HepG2 (cell line): ENCODE results near the gene MED12L.

Source experiments
- ATF2 ChIP-seq: sonication (generic); formaldehyde crosslinking; IDR thresholded peaks from 2 replicates; pipeline ENCODE4 v1.4.0; 2020; ENCODE audit warnings: missing genetic modification reagents
- CREB3 ChIP-seq: sonication (generic); formaldehyde crosslinking; IDR thresholded peaks from 2 replicates; pipeline ENCODE4 v1.5.0; 2020; ENCODE audit warnings: missing genetic modification reagents
- FOXK2 ChIP-seq: fragments of 450-650 bp; IDR thresholded peaks from 2 replicates; pipeline ENCODE4 v1.6.1; 2016
- MXD4 ChIP-seq: IDR thresholded peaks from 2 replicates; pipeline ENCODE4 v1.6.1; 2016; ENCODE audit warnings: mild to moderate bottlenecking, missing biosample characterization, missing genetic modification reagents
- POLR2A ChIP-seq, 2 experiments: IDR thresholded peaks; 2 replicates each; pipeline ENCODE4 v1.6.1; 2011; ENCODE audit warnings: low read depth in 2 of 2, low read length in 2 of 2, mild to moderate bottlenecking in 1 of 2, moderate library complexity in 1 of 2; ENCODE audit not compliant: insufficient read depth in 1 of 2
- RFX5 ChIP-seq: IDR thresholded peaks from 2 replicates; pipeline ENCODE4 v1.6.1; 2011; ENCODE audit warnings: low read depth, low read length, improper control_type of control experiment
- RFXAP ChIP-seq: sonication (generic); formaldehyde crosslinking; IDR thresholded peaks from 2 replicates; pipeline ENCODE4 v1.4.0; 2020; ENCODE audit warnings: missing genetic modification reagents, borderline replicate concordance
- RNF2 ChIP-seq: fragments of 450-650 bp; conservative IDR thresholded peaks from 2 replicates; pipeline ENCODE4 v1.6.1; 2016; ENCODE audit warnings: low read depth
- TCF12 ChIP-seq, 2 experiments: fragments of 450-650 bp in 1 of 2; sonication (generic) in 1 of 2; formaldehyde crosslinking in 1 of 2; IDR thresholded peaks; 2 replicates each; pipeline versions ENCODE4 v1.6.1 to v1.8.0; 2017 to 2022; ENCODE audit warnings: antibody characterized with exemption in 1 of 2, mild to moderate bottlenecking in 1 of 2, missing genetic modification reagents in 1 of 2, moderate library complexity in 1 of 2
- ZNF329 ChIP-seq: sonication (generic); formaldehyde crosslinking; IDR thresholded peaks from 2 replicates; pipeline ENCODE4 v1.9.0; 2021; ENCODE audit warnings: low read depth, mild to moderate bottlenecking, missing genetic modification reagents

DNA sequence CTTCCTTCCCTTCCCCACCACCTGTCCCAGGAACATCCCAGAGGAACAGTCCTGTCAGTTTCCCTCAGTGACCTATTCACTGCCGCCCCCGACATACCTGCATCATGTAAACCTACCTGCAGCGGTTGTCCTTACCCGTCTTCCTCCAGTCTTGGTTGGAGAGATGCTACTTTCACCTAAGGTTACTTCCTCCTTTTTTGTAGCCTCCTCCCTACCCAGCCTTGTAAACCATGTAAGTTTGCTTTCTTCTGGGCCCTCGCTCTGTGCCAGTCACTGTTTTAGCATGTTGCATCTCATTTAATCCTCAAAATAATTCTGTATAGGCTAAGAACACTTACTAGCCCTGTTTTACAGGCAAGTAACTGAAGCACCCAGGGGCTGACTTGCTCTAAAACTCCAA, 59.3 kb downstream of the MED12L start:
- TF ChIP-seq FOXK2: no peak
- no peak for TF ChIP-seq RFX5
- no peak for TF ChIP-seq RFXAP
- TF ChIP-seq POLR2A (IDR thresholded peaks at IDR 0.05; ENCODE audit: insufficient read depth in 1 of 2, low read depth in 2 of 2, low read length in 2 of 2): no peak
- no peak for TF ChIP-seq TCF12 (IDR thresholded peaks at IDR 0.05)
- no peak for TF ChIP-seq TCF12 (CRISPR knock-in tag; IDR thresholded peaks at IDR 0.05)
- TF ChIP-seq RNF2: no peak
- TF ChIP-seq MXD4 (CRISPR knock-in tag): no peak
- TF ChIP-seq ZNF329: no peak
- no peak for TF ChIP-seq ATF2 (CRISPR knock-in tag)
- no peak for TF ChIP-seq CREB3 (CRISPR knock-in tag)
